Measurements from ENCODE around the gene TNN. TPM values are rescaled to one million over a fixed set of nuclear protein-coding genes. Genes with fewer than 3 reads are reported as not detected.

The TNN gene
- total RNA-seq, 1 donor from 2014 or later, result 0.11 TPM

DNA sequence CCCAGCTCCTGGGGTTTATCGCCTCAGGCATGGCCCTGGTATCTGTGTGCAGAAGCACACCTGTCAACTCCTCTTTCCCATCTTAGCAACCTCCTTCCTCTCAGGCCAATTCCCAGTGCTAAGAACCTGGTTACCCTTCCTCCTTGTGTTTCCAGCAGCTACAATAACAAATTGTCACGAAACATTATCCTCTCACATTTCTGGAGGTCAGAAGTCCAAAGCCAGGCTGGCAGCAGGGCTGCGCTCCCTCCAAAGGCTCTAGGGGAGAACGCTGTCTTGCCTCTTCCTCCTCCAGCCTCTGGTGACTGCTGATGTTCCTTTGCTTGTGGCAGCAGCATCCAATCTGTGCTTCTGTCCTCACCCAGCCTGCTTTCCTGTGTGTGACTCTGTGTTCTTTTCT lies 33.7 kb upstream of the TNN start:
- TF ChIP-seq, protein P1, sequence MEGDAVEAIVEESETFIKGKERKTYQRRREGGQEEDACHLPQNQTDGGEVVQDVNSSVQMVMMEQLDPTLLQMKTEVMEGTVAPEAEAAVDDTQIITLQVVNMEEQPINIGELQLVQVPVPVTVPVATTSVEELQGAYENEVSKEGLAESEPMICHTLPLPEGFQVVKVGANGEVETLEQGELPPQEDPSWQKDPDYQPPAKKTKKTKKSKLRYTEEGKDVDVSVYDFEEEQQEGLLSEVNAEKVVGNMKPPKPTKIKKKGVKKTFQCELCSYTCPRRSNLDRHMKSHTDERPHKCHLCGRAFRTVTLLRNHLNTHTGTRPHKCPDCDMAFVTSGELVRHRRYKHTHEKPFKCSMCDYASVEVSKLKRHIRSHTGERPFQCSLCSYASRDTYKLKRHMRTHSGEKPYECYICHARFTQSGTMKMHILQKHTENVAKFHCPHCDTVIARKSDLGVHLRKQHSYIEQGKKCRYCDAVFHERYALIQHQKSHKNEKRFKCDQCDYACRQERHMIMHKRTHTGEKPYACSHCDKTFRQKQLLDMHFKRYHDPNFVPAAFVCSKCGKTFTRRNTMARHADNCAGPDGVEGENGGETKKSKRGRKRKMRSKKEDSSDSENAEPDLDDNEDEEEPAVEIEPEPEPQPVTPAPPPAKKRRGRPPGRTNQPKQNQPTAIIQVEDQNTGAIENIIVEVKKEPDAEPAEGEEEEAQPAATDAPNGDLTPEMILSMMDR (IDR thresholded peaks at IDR 0.05), result no peak
- H3K27me3 ChIP-seq, result no peaks in the 10 kb centered on the region
- no peak overlapping the region for H3K4me3 ChIP-seq
- intact Hi-C loops (cut with DNase I), result loop anchor here (5.0 kb wide), 1 partner anchor 283 kb away; no protein-coding TSS in a partner anchor
- no peaks in the 10 kb centered on the region for H3K4me1 ChIP-seq
- no peaks in the 10 kb centered on the region for H3K36me3 ChIP-seq
- H3K9me3 ChIP-seq, result no peaks in the 10 kb centered on the region
- no peak overlapping the region for H3K27ac ChIP-seq
- DNase-seq (ENCODE audit: low spot score in 2 of 2), result no peak

DNA sequence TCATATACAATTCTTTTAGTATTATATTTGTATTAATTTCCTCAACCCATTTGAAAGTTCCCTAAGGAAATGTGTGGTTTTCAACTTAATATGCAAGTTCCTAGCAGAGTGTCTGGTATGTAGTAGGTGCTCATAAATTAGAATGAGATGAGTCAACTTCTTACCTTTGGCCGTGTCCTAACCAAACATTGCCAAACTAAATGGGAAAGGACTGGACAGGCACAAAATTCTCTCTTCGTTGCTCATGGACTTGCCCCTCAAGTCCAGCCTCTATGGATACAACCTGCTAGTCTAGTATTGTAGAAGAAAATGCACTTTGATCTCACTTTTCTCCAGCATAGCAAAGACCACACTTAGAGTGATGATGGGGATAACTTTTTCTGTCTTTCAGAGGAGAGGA lies 32.9 kb upstream of the TNN start:
- Histone ChIP-seq H3K36me3 (no peaks in the 10 kb centered on the region), H3K27ac (no peak overlapping the region), H3K4me1 (no peaks in the 10 kb centered on the region), H3K9me3 (no peaks in the 10 kb centered on the region), H3K27me3 (no peaks in the 10 kb centered on the region), H3K4me3 (no peak overlapping the region)
- TF ChIP-seq, protein P1 (IDR thresholded peaks at IDR 0.05), result no peak
- no peak for DNase-seq (ENCODE audit: low spot score in 2 of 2)
- intact Hi-C loops (cut with DNase I), result loop anchor here (5.0 kb wide), 1 partner anchor 283 kb away; no protein-coding TSS in a partner anchor

DNA sequence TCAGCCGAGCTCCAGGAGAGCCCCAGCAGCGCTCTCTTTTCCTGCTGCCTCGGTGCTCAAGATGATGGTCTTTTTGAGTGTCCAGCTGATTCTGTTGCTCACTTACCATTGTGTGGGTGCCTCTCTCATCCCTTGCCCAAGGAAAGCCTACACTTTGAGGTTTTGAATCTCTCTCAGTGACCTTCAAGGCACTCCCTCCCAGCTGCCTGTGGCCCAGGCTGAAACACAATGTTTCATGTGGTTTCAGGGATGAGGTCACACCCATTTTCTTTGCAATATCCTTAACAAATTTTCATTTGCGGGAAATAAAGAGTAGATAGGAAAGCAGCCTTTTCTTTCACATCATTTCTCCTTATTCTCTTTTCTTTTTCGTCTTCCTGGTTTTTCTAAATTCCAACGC lies 31.8 kb upstream of the TNN start:
- Histone ChIP-seq H3K4me3 (no peak overlapping the region), H3K27ac (no peak overlapping the region), H3K4me1 (no peaks in the 10 kb centered on the region), H3K27me3 (no peaks in the 10 kb centered on the region), H3K36me3 (no peaks in the 10 kb centered on the region), H3K9me3 (no peaks in the 10 kb centered on the region)
- intact Hi-C loops (cut with DNase I), result no loop called here
- TF ChIP-seq, protein P1 (IDR thresholded peaks at IDR 0.05), result no peak
- no peak for DNase-seq (ENCODE audit: low spot score in 2 of 2)

DNA sequence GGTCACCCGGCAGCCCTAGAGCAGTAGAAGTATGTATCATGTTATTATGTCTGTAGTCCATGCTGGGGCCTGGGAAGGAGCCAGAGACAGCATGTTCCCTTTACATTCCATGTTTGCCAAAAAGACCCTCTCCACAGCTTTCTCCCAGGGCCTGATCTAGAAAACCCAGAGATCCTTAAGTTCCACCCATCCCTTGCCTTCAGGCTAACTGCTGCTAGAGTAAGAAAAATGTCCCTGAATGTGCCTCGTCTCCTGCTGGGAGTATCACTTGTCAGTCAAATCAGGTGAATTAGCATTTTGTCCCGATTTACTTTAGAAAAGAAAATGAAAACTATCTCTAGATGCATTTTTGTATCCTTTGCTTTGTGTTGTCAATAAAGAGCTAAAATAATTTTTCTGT lies 31.2 kb upstream of the TNN start:
- intact Hi-C loops (cut with DNase I), result no loop called here
- no peak overlapping the region for H3K4me3 ChIP-seq
- H3K4me1 ChIP-seq, result no peaks in the 10 kb centered on the region
- TF ChIP-seq, protein P1 (IDR thresholded peaks at IDR 0.05), result no peak
- no peaks in the 10 kb centered on the region for H3K9me3 ChIP-seq
- H3K27me3 ChIP-seq, result no peaks in the 10 kb centered on the region
- H3K27ac ChIP-seq, result no peak overlapping the region
- DNase-seq (ENCODE audit: low spot score in 2 of 2), result no peak
- no peaks in the 10 kb centered on the region for H3K36me3 ChIP-seq

DNA sequence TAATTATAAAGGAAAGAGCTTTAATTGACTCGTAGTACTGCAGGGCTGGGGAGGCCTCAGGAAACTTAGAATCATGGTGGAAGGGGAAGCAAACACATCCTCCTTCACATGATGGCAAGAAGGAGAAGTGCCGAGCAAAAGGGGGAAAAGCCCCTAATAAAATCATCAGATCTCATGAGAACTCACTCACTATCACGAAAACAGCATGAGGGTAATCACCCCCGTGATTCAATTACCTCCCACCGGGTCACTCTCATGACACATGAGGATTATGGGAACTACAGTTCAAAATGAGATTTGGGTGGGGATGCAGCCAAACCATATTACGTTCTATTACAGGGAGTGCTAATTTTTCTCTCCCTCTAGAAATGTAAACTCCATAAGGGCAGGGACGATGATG lies 30.2 kb upstream of the TNN start:
- Histone ChIP-seq H3K9me3 (no peaks in the 10 kb centered on the region), H3K4me3 (no peak overlapping the region), H3K27me3 (no peaks in the 10 kb centered on the region), H3K36me3 (no peaks in the 10 kb centered on the region), H3K27ac (no peak overlapping the region), H3K4me1 (no peaks in the 10 kb centered on the region)
- intact Hi-C loops (cut with DNase I), result no loop called here
- TF ChIP-seq, protein P1 (IDR thresholded peaks at IDR 0.05), result no peak
- no peak for DNase-seq (ENCODE audit: low spot score in 2 of 2)

DNA sequence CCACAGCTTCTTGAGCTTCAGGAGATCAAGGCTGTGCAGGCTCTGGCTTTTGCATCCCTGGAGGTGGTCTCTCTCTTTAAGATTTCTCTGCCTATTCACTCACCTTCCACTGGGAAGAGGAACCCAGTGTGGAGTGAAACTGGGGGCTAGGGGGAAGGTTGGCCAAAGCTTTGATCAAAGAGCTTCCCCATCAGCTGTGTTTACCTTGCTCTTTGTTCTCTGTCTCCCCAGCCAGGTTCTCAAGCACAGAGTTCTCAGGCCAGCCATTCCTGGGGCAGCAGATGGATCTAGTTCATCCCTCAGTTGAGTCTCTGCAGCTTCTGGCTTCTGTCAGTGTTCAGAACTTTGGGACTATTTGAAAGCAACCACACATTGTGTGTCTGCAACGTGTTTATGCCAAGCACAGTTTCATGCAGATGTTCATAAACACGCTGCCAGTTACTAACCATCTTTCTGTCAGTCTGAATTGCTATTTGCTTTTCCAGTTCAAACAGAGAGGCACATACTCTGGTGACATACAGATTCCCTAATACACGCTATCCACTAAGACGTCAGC lies 27.2 kb upstream of the TNN start:
- intact Hi-C loops (cut with DNase I), result no loop called here
- Histone ChIP-seq H3K27me3 (no peaks in the 10 kb centered on the region), H3K4me1 (no peaks in the 10 kb centered on the region), H3K36me3 (no peaks in the 10 kb centered on the region), H3K4me3 (no peak overlapping the region), H3K27ac (no peak overlapping the region), H3K9me3 (no peaks in the 10 kb centered on the region)
- DNase-seq (ENCODE audit: low spot score in 2 of 2), result no peak
- TF ChIP-seq, protein P1 (IDR thresholded peaks at IDR 0.05), result no peak
